ENCODE results near the gene GNG12.

GNG12 gene

DNA sequence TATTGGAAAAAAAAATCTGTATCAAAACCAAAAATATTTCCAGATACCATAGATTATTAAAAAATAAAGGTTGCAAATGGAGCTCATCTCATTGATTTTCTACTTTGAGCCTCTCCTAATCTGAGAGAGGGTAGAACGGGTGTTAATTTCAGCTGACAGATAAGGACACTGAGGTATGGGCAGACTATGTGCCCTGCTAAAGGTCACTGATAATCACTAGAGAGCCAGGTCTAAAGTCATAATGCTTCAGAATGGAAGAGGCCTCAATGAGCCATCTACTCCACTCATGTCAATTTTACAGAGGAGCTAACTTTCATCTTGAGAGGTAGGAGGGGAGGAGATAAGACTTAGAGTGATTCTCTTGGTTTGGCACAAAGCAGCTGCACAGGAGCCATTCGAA is 21.0 kb downstream of the GNG12 start:
- Histone ChIP-seq H3K4me1 (ENCODE audit: insufficient read depth, low read length) (0 out of 2 replicates have a peak, but pooled peaks cover 7% of the 10 kb centered on the region), H3K9me3 (ENCODE audit: insufficient read depth, low read depth, low read length) (no peaks in the 10 kb centered on the region; the same call in 1 of the 2 replicates)

GRCh38 chr1:67811781-67812180 is 21.5 kb downstream of the GNG12 start:
- no peaks in the 10 kb centered on the region; the same call in 1 of the 2 replicates for H3K9me3 ChIP-seq (ENCODE audit: insufficient read depth, low read depth, low read length)
- 0 out of 2 replicates have a peak, but pooled peaks cover 7% of the 10 kb centered on the region for H3K4me1 ChIP-seq (ENCODE audit: insufficient read depth, low read length)
- H3K27me3 ChIP-seq (ENCODE audit: insufficient read depth, low read length), result no peaks in the 10 kb centered on the region
- H3K4me3 ChIP-seq (ENCODE audit: low read length), result no peak overlapping the region
- no peak overlapping the region for H3K27ac ChIP-seq (ENCODE audit: low read length)
- no peak overlapping the region for H3K9ac ChIP-seq (ENCODE audit: low read depth, low read length)
- H3K36me3 ChIP-seq (ENCODE audit: insufficient read depth, low read depth, low read length), result no peaks in the 10 kb centered on the region

More for the DNA sequence above, 21.0 kb downstream of the GNG12 start:
- Histone ChIP-seq H3K9ac (ENCODE audit: low read depth, low read length) (no peak overlapping the region), H3K27ac (ENCODE audit: low read length) (no peak overlapping the region), H3K27me3 (ENCODE audit: insufficient read depth, low read length) (no peaks in the 10 kb centered on the region), H3K4me3 (ENCODE audit: low read length) (no peak overlapping the region), H3K36me3 (ENCODE audit: insufficient read depth, low read depth, low read length) (no peaks in the 10 kb centered on the region)

GRCh38 chr1:67809887-67810286 is 23.4 kb downstream of the GNG12 start:
- no peak overlapping the region for H3K27ac ChIP-seq (ENCODE audit: low read length)
- H3K4me1 ChIP-seq (ENCODE audit: insufficient read depth, low read length), result peaks cover 8% of the 10 kb centered on the region
- H3K4me3 ChIP-seq (ENCODE audit: low read length), result no peak overlapping the region
- no peaks in the 10 kb centered on the region for H3K36me3 ChIP-seq (ENCODE audit: insufficient read depth, low read depth, low read length)
- no peaks in the 10 kb centered on the region for H3K27me3 ChIP-seq (ENCODE audit: insufficient read depth, low read length)
- H3K9me3 ChIP-seq (ENCODE audit: insufficient read depth, low read depth, low read length), result no peaks in the 10 kb centered on the region
- H3K9ac ChIP-seq (ENCODE audit: low read depth, low read length), result no peak overlapping the region

GRCh38 chr1:67807282-67807681 is 26.0 kb downstream of the GNG12 start:
- Histone ChIP-seq H3K9me3 (ENCODE audit: insufficient read depth, low read depth, low read length) (no peaks in the 10 kb centered on the region), H3K4me3 (ENCODE audit: low read length) (no peak overlapping the region), H3K36me3 (ENCODE audit: insufficient read depth, low read depth, low read length) (no peaks in the 10 kb centered on the region), H3K4me1 (ENCODE audit: insufficient read depth, low read length) (peaks cover 15% of the 10 kb centered on the region), H3K9ac (ENCODE audit: low read depth, low read length) (no peak overlapping the region), H3K27ac (ENCODE audit: low read length) (no peak overlapping the region), H3K27me3 (ENCODE audit: insufficient read depth, low read length) (no peaks in the 10 kb centered on the region)

- Histone ChIP-seq H3K4me3 (ENCODE audit: low read length) (no peak overlapping the region), H3K4me1 (ENCODE audit: insufficient read depth, low read length) (peaks cover 15% of the 10 kb centered on the region), H3K9me3 (ENCODE audit: insufficient read depth, low read depth, low read length) (no peaks in the 10 kb centered on the region), H3K36me3 (ENCODE audit: insufficient read depth, low read depth, low read length) (no peaks in the 10 kb centered on the region), H3K27me3 (ENCODE audit: insufficient read depth, low read length) (no peaks in the 10 kb centered on the region), H3K27ac (ENCODE audit: low read length) (no peak overlapping the region), H3K9ac (ENCODE audit: low read depth, low read length) (no peak overlapping the region)
These were observed 28.6 kb downstream of the GNG12 start for GRCh38 chr1:67804710-67805109.

DNA sequence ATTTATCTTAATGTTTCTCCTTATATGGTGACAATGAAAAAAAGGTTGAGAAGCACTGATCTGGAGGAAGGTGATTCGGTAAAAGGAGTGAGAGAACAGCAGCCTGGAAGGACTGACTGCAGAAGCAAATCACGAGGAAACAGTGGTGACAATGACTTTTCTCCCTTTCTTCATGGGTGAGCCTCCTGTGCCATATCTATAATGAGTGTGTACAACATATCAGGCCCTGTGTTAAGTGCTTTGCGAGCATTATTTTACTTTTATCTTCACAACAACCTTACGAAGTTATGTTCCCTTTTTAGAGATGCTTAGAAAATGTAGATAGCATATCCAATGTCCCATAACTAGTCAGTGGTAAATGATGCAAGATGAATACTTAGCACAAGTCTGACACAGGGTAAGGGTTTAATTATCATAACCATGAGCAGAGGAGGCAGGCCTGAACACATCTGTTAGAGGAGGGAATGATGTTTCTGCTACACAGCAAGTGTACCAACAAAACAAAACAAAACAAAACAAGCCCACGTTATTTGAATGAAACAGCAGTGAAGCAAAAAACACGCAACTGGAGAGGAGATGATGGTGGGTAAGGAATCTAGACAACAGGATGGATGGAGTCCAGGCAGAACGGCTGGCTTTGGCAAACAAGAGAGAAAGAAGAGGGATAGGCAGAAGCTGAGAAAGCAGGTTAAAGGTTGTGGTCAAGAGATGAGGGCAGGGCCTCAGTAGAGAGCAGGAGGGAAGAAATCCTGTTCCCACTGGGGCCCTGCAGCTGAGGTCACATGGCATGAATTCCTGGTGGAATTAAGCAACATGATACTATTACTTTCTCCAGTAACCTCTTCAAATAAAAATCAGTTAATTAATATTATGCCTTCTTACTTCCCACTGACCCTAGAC is 29.6 kb downstream of the GNG12 start:
- no peak overlapping the region for H3K4me3 ChIP-seq (ENCODE audit: low read length)
- H3K36me3 ChIP-seq (ENCODE audit: insufficient read depth, low read depth, low read length), result no peaks in the 10 kb centered on the region
- H3K9me3 ChIP-seq (ENCODE audit: insufficient read depth, low read depth, low read length), result no peaks in the 10 kb centered on the region
- H3K27ac ChIP-seq (ENCODE audit: low read length), result no peak overlapping the region
- H3K4me1 ChIP-seq (ENCODE audit: insufficient read depth, low read length), result peaks cover 15% of the 10 kb centered on the region
- H3K9ac ChIP-seq (ENCODE audit: low read depth, low read length), result no peak overlapping the region
- no peaks in the 10 kb centered on the region for H3K27me3 ChIP-seq (ENCODE audit: insufficient read depth, low read length)

DNA sequence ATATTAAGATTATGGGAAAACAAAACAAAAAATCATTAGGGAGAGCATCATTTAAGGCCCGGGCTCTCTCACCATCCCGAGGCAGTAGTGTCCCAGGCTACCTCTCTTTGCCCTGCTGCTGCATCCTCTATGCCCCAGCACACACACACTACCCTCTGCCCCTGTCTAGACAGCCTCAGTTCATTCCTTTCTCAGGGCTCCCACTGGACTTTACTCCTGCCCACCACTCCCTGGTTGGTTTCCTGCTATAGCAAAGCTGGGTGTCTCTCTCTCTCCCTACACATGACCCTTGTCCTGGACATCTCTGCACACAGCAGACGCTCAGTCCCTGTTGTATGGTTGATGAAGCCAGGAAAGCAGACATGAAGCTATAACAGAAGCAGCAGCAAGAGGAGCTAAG is 30.7 kb downstream of the GNG12 start:
- Histone ChIP-seq H3K9ac (ENCODE audit: low read depth, low read length) (no peak overlapping the region), H3K27ac (ENCODE audit: low read length) (no peak overlapping the region), H3K4me1 (ENCODE audit: insufficient read depth, low read length) (peaks cover 15% of the 10 kb centered on the region), H3K4me3 (ENCODE audit: low read length) (no peak overlapping the region), H3K36me3 (ENCODE audit: insufficient read depth, low read depth, low read length) (no peaks in the 10 kb centered on the region), H3K9me3 (ENCODE audit: insufficient read depth, low read depth, low read length) (no peaks in the 10 kb centered on the region), H3K27me3 (ENCODE audit: insufficient read depth, low read length) (no peaks in the 10 kb centered on the region)

- no peaks in the 10 kb centered on the region for H3K9me3 ChIP-seq (ENCODE audit: insufficient read depth, low read depth, low read length)
- H3K36me3 ChIP-seq (ENCODE audit: insufficient read depth, low read depth, low read length), result no peaks in the 10 kb centered on the region
- no peak overlapping the region for H3K9ac ChIP-seq (ENCODE audit: low read depth, low read length)
- no peak overlapping the region for H3K4me3 ChIP-seq (ENCODE audit: low read length)
- H3K27ac ChIP-seq (ENCODE audit: low read length), result no peak overlapping the region
- H3K4me1 ChIP-seq (ENCODE audit: insufficient read depth, low read length), result peaks cover 15% of the 10 kb centered on the region
- H3K27me3 ChIP-seq (ENCODE audit: insufficient read depth, low read length), result no peaks in the 10 kb centered on the region
These were observed 31.4 kb downstream of the GNG12 start for GRCh38 chr1:67801903-67802302.

DNA sequence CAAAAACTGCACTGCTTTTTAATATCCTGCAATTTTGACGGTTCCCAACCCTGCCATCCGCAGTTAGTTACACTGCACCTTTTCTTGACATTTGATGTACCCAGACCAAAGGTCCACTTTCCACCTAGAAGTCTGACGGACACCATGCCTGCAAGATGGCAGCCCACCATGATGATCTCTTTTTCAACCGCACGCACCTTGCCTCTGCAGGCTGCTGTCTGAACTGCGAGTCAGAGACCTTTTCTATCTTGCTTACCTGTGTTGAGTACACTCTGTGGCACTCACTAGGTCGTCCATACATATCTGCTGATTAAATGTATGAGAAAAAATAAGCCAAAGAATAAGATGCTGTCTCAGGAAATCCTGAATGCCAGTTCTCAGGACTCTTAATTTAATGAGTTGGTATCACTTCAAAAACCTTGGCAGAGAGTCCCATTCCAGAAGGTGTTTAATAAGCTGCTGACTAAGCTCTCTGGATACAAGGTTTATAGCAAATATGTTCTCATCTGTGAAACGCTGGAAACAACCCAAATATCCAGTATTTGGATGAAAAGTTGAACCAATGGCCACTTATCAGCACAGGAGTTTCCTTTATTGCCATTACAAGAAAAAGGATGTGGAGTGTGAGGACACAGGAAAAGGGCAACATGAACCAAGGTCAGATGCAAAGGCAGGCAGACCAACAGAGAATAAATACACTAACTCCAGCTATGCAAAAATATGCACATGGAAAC is 37.9 kb downstream of the GNG12 start:
- H3K27ac ChIP-seq (ENCODE audit: low read length), result no peak overlapping the region
- no peaks in the 10 kb centered on the region for H3K27me3 ChIP-seq (ENCODE audit: insufficient read depth, low read length)
- H3K4me1 ChIP-seq (ENCODE audit: insufficient read depth, low read length), result peaks cover 14% of the 10 kb centered on the region; the same call in 1 of the 2 replicates
- no peaks in the 10 kb centered on the region for H3K9me3 ChIP-seq (ENCODE audit: insufficient read depth, low read depth, low read length)
- no peak overlapping the region for H3K4me3 ChIP-seq (ENCODE audit: low read length)
- no peaks in the 10 kb centered on the region for H3K36me3 ChIP-seq (ENCODE audit: insufficient read depth, low read depth, low read length)
- H3K9ac ChIP-seq (ENCODE audit: low read depth, low read length), result no peak overlapping the region

- H3K27me3 ChIP-seq (ENCODE audit: insufficient read depth, low read length), result no peaks in the 10 kb centered on the region
- no peak overlapping the region for H3K27ac ChIP-seq (ENCODE audit: low read length)
- no peak overlapping the region for H3K4me3 ChIP-seq (ENCODE audit: low read length)
- no peaks in the 10 kb centered on the region for H3K36me3 ChIP-seq (ENCODE audit: insufficient read depth, low read depth, low read length)
- no peak overlapping the region for H3K9ac ChIP-seq (ENCODE audit: low read depth, low read length)
- H3K4me1 ChIP-seq (ENCODE audit: insufficient read depth, low read length), result peaks cover 14% of the 10 kb centered on the region; the same call in 1 of the 2 replicates
- H3K9me3 ChIP-seq (ENCODE audit: insufficient read depth, low read depth, low read length), result no peaks in the 10 kb centered on the region
These were observed 39.7 kb downstream of the GNG12 start for GRCh38 chr1:67793562-67793961.

- H3K4me1 ChIP-seq (ENCODE audit: insufficient read depth, low read length), result peaks cover 14% of the 10 kb centered on the region; the same call in 1 of the 2 replicates
- no peak overlapping the region for H3K4me3 ChIP-seq (ENCODE audit: low read length)
- no peaks in the 10 kb centered on the region for H3K9me3 ChIP-seq (ENCODE audit: insufficient read depth, low read depth, low read length)
- H3K9ac ChIP-seq (ENCODE audit: low read depth, low read length), result no peak overlapping the region
- no peaks in the 10 kb centered on the region for H3K27me3 ChIP-seq (ENCODE audit: insufficient read depth, low read length)
- H3K36me3 ChIP-seq (ENCODE audit: insufficient read depth, low read depth, low read length), result no peaks in the 10 kb centered on the region
- no peak overlapping the region for H3K27ac ChIP-seq (ENCODE audit: low read length)
These were observed 40.4 kb downstream of the GNG12 start for GRCh38 chr1:67792741-67793458.

Data from iPS-20b (cell line).